ENCODE measurements around the gene SYNE2.

SYNE2 gene

GRCh38 chr14:64186231-64187129 is 333.7 kb downstream of the SYNE2 start:
- Histone ChIP-seq H3K9me3 (ENCODE audit: severe bottlenecking) (no peaks in the 10 kb centered on the region), H3K36me3 (ENCODE audit: low read depth) (peaks cover 20% of the 10 kb centered on the region), H3K4me3 (ENCODE audit: severe bottlenecking) (no peak overlapping the region), H3K27me3 (ENCODE audit: insufficient read depth, poor library complexity, severe bottlenecking) (no peaks in the 10 kb centered on the region), H3K27ac (ENCODE audit: poor library complexity, severe bottlenecking) (no peak overlapping the region), H3K4me1 (ENCODE audit: insufficient read depth, poor library complexity, severe bottlenecking) (no peaks in the 10 kb centered on the region)
- DNase-seq (ENCODE audit: low spot score), result no peak
- TF ChIP-seq CTCF (IDR thresholded peaks at IDR 0.05; ENCODE audit: poor library complexity, severe bottlenecking), result no peak
- ATAC-seq (ENCODE audit: low read depth), result no peak

- Histone ChIP-seq H3K4me1 (ENCODE audit: insufficient read depth, poor library complexity, severe bottlenecking) (no peaks in the 10 kb centered on the region), H3K9me3 (ENCODE audit: severe bottlenecking) (no peaks in the 10 kb centered on the region), H3K27ac (ENCODE audit: poor library complexity, severe bottlenecking) (no peak overlapping the region), H3K27me3 (ENCODE audit: insufficient read depth, poor library complexity, severe bottlenecking) (no peaks in the 10 kb centered on the region), H3K36me3 (ENCODE audit: low read depth) (peaks cover 20% of the 10 kb centered on the region), H3K4me3 (ENCODE audit: severe bottlenecking) (no peak overlapping the region)
- TF ChIP-seq CTCF (IDR thresholded peaks at IDR 0.05; ENCODE audit: poor library complexity, severe bottlenecking), result no peak
- ATAC-seq (ENCODE audit: low read depth), result no peak
- no peak for DNase-seq (ENCODE audit: low spot score)
These were observed 334.5 kb downstream of the SYNE2 start for GRCh38 chr14:64187331-64187730.

- Histone ChIP-seq H3K9me3 (ENCODE audit: severe bottlenecking) (no peaks in the 10 kb centered on the region), H3K27ac (ENCODE audit: poor library complexity, severe bottlenecking) (no peak overlapping the region), H3K4me3 (ENCODE audit: severe bottlenecking) (no peak overlapping the region), H3K27me3 (ENCODE audit: insufficient read depth, poor library complexity, severe bottlenecking) (no peaks in the 10 kb centered on the region), H3K4me1 (ENCODE audit: insufficient read depth, poor library complexity, severe bottlenecking) (no peaks in the 10 kb centered on the region), H3K36me3 (ENCODE audit: low read depth) (peaks cover 20% of the 10 kb centered on the region)
- ATAC-seq (ENCODE audit: low read depth) (no peak), DNase-seq (ENCODE audit: low spot score) (no peak)
- no peak for TF ChIP-seq CTCF (IDR thresholded peaks at IDR 0.05; ENCODE audit: poor library complexity, severe bottlenecking)
These were observed 338.2 kb downstream of the SYNE2 start for GRCh38 chr14:64190974-64191502.

- Histone ChIP-seq H3K4me1 (ENCODE audit: insufficient read depth, poor library complexity, severe bottlenecking) (no peaks in the 10 kb centered on the region), H3K27me3 (ENCODE audit: insufficient read depth, poor library complexity, severe bottlenecking) (no peaks in the 10 kb centered on the region), H3K4me3 (ENCODE audit: severe bottlenecking) (no peak overlapping the region), H3K36me3 (ENCODE audit: low read depth) (peaks cover 14% of the 10 kb centered on the region), H3K27ac (ENCODE audit: poor library complexity, severe bottlenecking) (no peak overlapping the region), H3K9me3 (ENCODE audit: severe bottlenecking) (no peaks in the 10 kb centered on the region)
- DNase-seq (ENCODE audit: low spot score), result no peak
- TF ChIP-seq CTCF (IDR thresholded peaks at IDR 0.05; ENCODE audit: poor library complexity, severe bottlenecking), result no peak
- peak; percentile 68; the same call in 2 of the 3 replicates for ATAC-seq (ENCODE audit: low read depth)
These were observed 339.0 kb downstream of the SYNE2 start for GRCh38 chr14:64191756-64192155.

- ATAC-seq (ENCODE audit: low read depth) (no peak), DNase-seq (ENCODE audit: low spot score) (no peak)
- no peaks in the 10 kb centered on the region for H3K9me3 ChIP-seq (ENCODE audit: severe bottlenecking)
- no peaks in the 10 kb centered on the region for H3K27me3 ChIP-seq (ENCODE audit: insufficient read depth, poor library complexity, severe bottlenecking)
- H3K4me3 ChIP-seq (ENCODE audit: severe bottlenecking), result no peak overlapping the region
- no peaks in the 10 kb centered on the region for H3K4me1 ChIP-seq (ENCODE audit: insufficient read depth, poor library complexity, severe bottlenecking)
- H3K36me3 ChIP-seq (ENCODE audit: low read depth), result peaks cover 6% of the 10 kb centered on the region; the same call in 1 of the 2 replicates
- no peak overlapping the region for H3K27ac ChIP-seq (ENCODE audit: poor library complexity, severe bottlenecking)
- no peak for TF ChIP-seq CTCF (IDR thresholded peaks at IDR 0.05; ENCODE audit: poor library complexity, severe bottlenecking)
These were observed 341.0 kb downstream of the SYNE2 start for GRCh38 chr14:64193821-64194220.
